Type B pancreatic cell (in vitro differentiated cells): Measurements from ENCODE around the gene GPR180. TPM values are rescaled to one million over a fixed set of nuclear protein-coding genes. Genes with fewer than 3 reads are reported as not detected.

Source experiments
- DNase-seq: peaks from one replicate; pipeline ENCODE4 v3.0.0; 2021; ENCODE audit warnings: mixed read lengths; ENCODE audit not compliant: unreplicated experiment; ENCODE audit errors: extremely low spot score
- H3K27ac Mint-ChIP-seq: 2 replicates; pipeline ENCODE4 v1.8.0; 2021; ENCODE audit warnings: mild to moderate bottlenecking, mixed read lengths
- H3K27me3 Mint-ChIP-seq: 2 replicates; pipeline ENCODE4 v1.8.0; 2021; ENCODE audit warnings: mixed read lengths
- H3K36me3 Mint-ChIP-seq: 2 replicates; pipeline ENCODE4 v1.8.0; 2021; ENCODE audit warnings: mixed read lengths
- H3K4me1 Mint-ChIP-seq: one replicate; pipeline ENCODE4 v1.8.0; 2021; ENCODE audit warnings: mixed read lengths; ENCODE audit not compliant: unreplicated experiment
- H3K4me3 Mint-ChIP-seq: 2 replicates; pipeline ENCODE4 v1.8.0; 2021; ENCODE audit warnings: mild to moderate bottlenecking, mixed read lengths
- H3K9me3 Mint-ChIP-seq: 2 replicates; pipeline ENCODE4 v1.8.0; 2021; ENCODE audit warnings: mixed read lengths
- CTCF ChIP-seq: fragments of 200-600 bp; sonication (generic); conservative IDR thresholded peaks from 2 replicates; pipeline ENCODE4 v1.5.0; 2021; ENCODE audit warnings: antibody characterized with exemption, mild to moderate bottlenecking
- total RNA-seq: library from RNA; stranded (reverse); gene quantifications from 2 replicates; pipeline ENCODE4 v1.2.1, GENCODE V29; 2021; ENCODE audit warnings: low replicate concordance

Gene GPR180
- total RNA-seq, 1 donor from 2014 or later: 6.6 TPM

- H3K27me3 Mint-ChIP-seq: no peaks in the 10 kb centered on the region
- H3K4me1 Mint-ChIP-seq: no peaks in the 10 kb centered on the region
- H3K27ac Mint-ChIP-seq: no peak overlapping the region
- DNase-seq: no peak
- TF ChIP-seq CTCF: no peak
- peaks cover 29% of the 10 kb centered on the region for H3K36me3 Mint-ChIP-seq
- no peaks in the 10 kb centered on the region for H3K9me3 Mint-ChIP-seq
- H3K4me3 Mint-ChIP-seq: no peak overlapping the region
Measured at GRCh38 chr13:94567581-94567980, 34.1 kb upstream of the GPR180 start.

- Mint-ChIP-seq H3K4me1 (no peaks in the 10 kb centered on the region), H3K27me3 (no peaks in the 10 kb centered on the region), H3K9me3 (no peaks in the 10 kb centered on the region), H3K36me3 (peaks cover 36% of the 10 kb centered on the region), H3K4me3 (no peak overlapping the region), H3K27ac (no peak overlapping the region)
- TF ChIP-seq CTCF: no peak
- no peak for DNase-seq
Measured at GRCh38 chr13:94568443-94568842, 33.2 kb upstream of the GPR180 start.

- no peaks in the 10 kb centered on the region for H3K9me3 Mint-ChIP-seq
- no peak overlapping the region for H3K4me3 Mint-ChIP-seq
Measured at GRCh38 chr13:94569615-94570014, 32.0 kb upstream of the GPR180 start.

GRCh38 chr13:94579063-94579462, 22.6 kb upstream of the GPR180 start:
- peaks cover 36% of the 10 kb centered on the region for H3K36me3 Mint-ChIP-seq
- no peak for DNase-seq
- TF ChIP-seq CTCF: no peak
- no peaks in the 10 kb centered on the region for H3K4me1 Mint-ChIP-seq
- no peaks in the 10 kb centered on the region for H3K27me3 Mint-ChIP-seq
- no peaks in the 10 kb centered on the region for H3K9me3 Mint-ChIP-seq
- H3K27ac Mint-ChIP-seq: no peak overlapping the region
- H3K4me3 Mint-ChIP-seq: no peak overlapping the region

More at GRCh38 chr13:94569615-94570014, 32.0 kb upstream of the GPR180 start:
- no peaks in the 10 kb centered on the region for H3K4me1 Mint-ChIP-seq
- H3K36me3 Mint-ChIP-seq: peaks cover 43% of the 10 kb centered on the region
- no peaks in the 10 kb centered on the region for H3K27me3 Mint-ChIP-seq
- TF ChIP-seq CTCF: no peak
- no peak for DNase-seq
- no peak overlapping the region for H3K27ac Mint-ChIP-seq

GRCh38 chr13:94583926-94584325, 17.7 kb upstream of the GPR180 start:
- Mint-ChIP-seq H3K36me3 (peaks cover 50% of the 10 kb centered on the region), H3K27ac (no peak overlapping the region), H3K9me3 (no peaks in the 10 kb centered on the region), H3K4me1 (no peaks in the 10 kb centered on the region), H3K27me3 (no peaks in the 10 kb centered on the region), H3K4me3 (no peak overlapping the region)
- TF ChIP-seq CTCF: no peak
- no peak for DNase-seq

GRCh38 chr13:94585543-94586101, 16.0 kb upstream of the GPR180 start:
- no peak for DNase-seq
- Mint-ChIP-seq H3K36me3 (peaks cover 52% of the 10 kb centered on the region), H3K4me1 (no peaks in the 10 kb centered on the region), H3K9me3 (no peaks in the 10 kb centered on the region), H3K27me3 (no peaks in the 10 kb centered on the region), H3K27ac (no peak overlapping the region), H3K4me3 (no peak overlapping the region)
- no peak for TF ChIP-seq CTCF
